ENCODE measurements around the gene PPP1R9B. TPM values are rescaled to one million over a fixed set of nuclear protein-coding genes. Genes with fewer than 3 reads are reported as not detected.

The PPP1R9B gene
- total and polyA plus RNA-seq, 2 of the 8 experiments (the other 6 are each of a cell fraction or from before 2014, with no cell fraction given), result 5.2 to 13.1 TPM

DNA sequence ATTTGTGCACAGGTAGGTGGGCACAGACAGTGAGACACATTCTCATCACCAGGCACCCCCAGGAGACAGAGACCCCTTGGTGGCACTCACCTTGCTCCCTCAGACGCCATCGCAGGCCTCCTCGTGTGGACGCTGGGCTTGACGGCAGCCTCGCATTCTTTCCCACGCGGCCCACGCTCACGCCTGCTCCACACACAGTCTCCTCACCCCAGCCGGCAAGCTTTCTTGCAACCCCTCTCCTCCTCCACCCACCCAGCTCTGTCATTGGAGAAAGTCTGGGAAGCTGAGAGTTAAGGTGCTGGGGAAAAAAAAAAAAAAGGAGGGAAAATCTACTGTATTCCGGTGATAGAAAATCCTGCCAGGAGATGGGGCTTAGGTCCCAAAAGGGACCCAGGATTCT, 30.1 kb upstream of the PPP1R9B start:
- Histone ChIP-seq H3K9me3 (ENCODE audit: insufficient read depth in 2 of 2, low read depth in 1 of 2, low read length in 1 of 2) (no peaks in the 10 kb centered on the region), H3K4me2 (ENCODE audit: insufficient read depth in 1 of 2, low read depth in 2 of 2, low read length in 2 of 2) (no peak overlapping the region), H2BK5ac (ENCODE audit: low read depth, low read length) (no peak overlapping the region; the same call in 1 of the 2 replicates), H4K91ac (replicated peaks; ENCODE audit: insufficient read length, low read length) (no peak overlapping the region), H3K27ac (ENCODE audit: low read depth, low read length) (no peak overlapping the region), H3K4ac (replicated peaks; ENCODE audit: insufficient read length, low read depth, low read length) (no peak overlapping the region), H2BK15ac (ENCODE audit: low read length) (peak overlapping the region; percentile 8; the same call in 1 of the 2 replicates), H3K23ac (ENCODE audit: insufficient read length) (no peak overlapping the region), H3K14ac (ENCODE audit: insufficient read length) (no peak overlapping the region), H3K27me3 (replicated peaks in 1 of 4; ENCODE audit: control insufficient read depth in 3 of 4, extremely low read depth in 1 of 4, insufficient read depth in 3 of 4, low read length in 3 of 4) (no peaks in the 10 kb centered on the region), H3K56ac (replicated peaks; ENCODE audit: insufficient read length, low read depth, low read length) (no peak overlapping the region), H3K36me3 (ENCODE audit: control insufficient read depth in 2 of 4, insufficient read depth in 4 of 4, low read length in 3 of 4) (peaks cover 0 to 7% (median under 1%) of the 10 kb centered on the region in 4 experiments; a peak in 3 of 8 replicates), H2BK120ac (replicated peaks; ENCODE audit: low read depth, low read length) (no peak overlapping the region), H3K18ac (ENCODE audit: extremely low read depth, low read length) (no peak overlapping the region), H3K79me2 (ENCODE audit: control insufficient read depth in 1 of 2, insufficient read depth in 2 of 2, low read length in 2 of 2) (no peaks in the 10 kb centered on the region), H3K4me3 (ENCODE audit: extremely low read depth in 1 of 4, insufficient read depth in 2 of 4, low read depth in 3 of 4, low read length in 4 of 4) (no peak overlapping the region), H4K20me1 (replicated peaks in 1 of 2; ENCODE audit: control insufficient read depth in 1 of 2, insufficient read depth in 2 of 2, low read length in 2 of 2) (no peaks in the 10 kb centered on the region), H2AK5ac (ENCODE audit: low read depth, low read length) (0 out of 2 replicates have a peak overlapping the region, but pooled peaks have one; percentile 21), H3K79me1 (ENCODE audit: low read depth, low read length) (no peaks in the 10 kb centered on the region), H3K9ac (replicated peaks in 1 of 4; ENCODE audit: extremely low read depth in 1 of 4, low read depth in 3 of 4, low read length in 3 of 4) (no peak overlapping the region), H4K5ac (ENCODE audit: insufficient read length, low read depth, low read length) (no peak overlapping the region), H3K4me1 (replicated peaks in 1 of 4; ENCODE audit: control insufficient read depth in 3 of 4, insufficient read depth in 4 of 4, low read length in 3 of 4) (peaks cover 4 to 30% (median 16%) of the 10 kb centered on the region in 4 experiments), H2BK12ac (ENCODE audit: low read depth, low read length) (no peak overlapping the region), H3K23me2 (ENCODE audit: low read depth, low read length) (no peaks in the 10 kb centered on the region), H4K8ac (ENCODE audit: extremely low read depth, insufficient read depth, low read length) (no peak overlapping the region), H2BK20ac (ENCODE audit: low read length) (0 out of 2 replicates have a peak overlapping the region, but pooled peaks have one; percentile 25), H2AFZ (ENCODE audit: low read length) (no peak overlapping the region)
- DNase-seq (ENCODE audit: low read depth in 1 of 2, low spot score in 2 of 2) (no peak), FAIRE-seq (no peak)
- CTCF ChIA-PET (ENCODE audit: partially characterized antibody), result interaction anchor here (1.3 to 3.4 kb wide), 8 partner anchors 11 to 182 kb away, joined by 4 to 22 read pairs (median 6); partner anchors contain the start of gene COL1A1
- TF ChIP-seq RFX5 (IDR thresholded peaks at IDR 0.05; ENCODE audit: borderline replicate concordance, low read depth, low read length) (no peak), TEAD4 (IDR thresholded peaks at IDR 0.05; ENCODE audit: low read depth, low read length) (no peak), SIX5 (IDR thresholded peaks at IDR 0.05; ENCODE audit: low read depth, low read length) (no peak), EZH2 (IDR thresholded peaks at IDR 0.05; ENCODE audit: low read depth, low read length, severe bottlenecking) (no peak), BACH1 (IDR thresholded peaks at IDR 0.05; ENCODE audit: low read length) (no peak), KDM5A (IDR thresholded peaks at IDR 0.05; ENCODE audit: low read length) (no peak), NRF1 (IDR thresholded peaks at IDR 0.05; ENCODE audit: low read depth, low read length) (no peak), YY1 (IDR thresholded peaks at IDR 0.05; ENCODE audit: low read depth, low read length) (no peak), CHD2 (IDR thresholded peaks at IDR 0.05; ENCODE audit: low read length) (no peak), KDM1A (IDR thresholded peaks at IDR 0.05; ENCODE audit: borderline replicate concordance, low read length) (no peak)
- POLR2A ChIA-PET (ENCODE audit: partially characterized antibody), result interaction anchor here (1.6 kb wide), 1 partner anchor 11 kb away, joined by 6 read pairs; no protein-coding TSS in a partner anchor
- 83% methylated on average over 12 of the region's 12 CpGs; no CpG with 5 or more reads in 1 of the 2 experiments for WGBS, 2 experiments (ENCODE audit: extremely low coverage in 1 of 2, insufficient coverage in 1 of 2, insufficient read length in 1 of 2, insufficient replicate concordance in 2 of 2, low coverage in 1 of 2, low lambda C conversion rate in 2 of 2, missing lambda C conversion rate in 1 of 2)
